ENCODE results near the gene LIN7B. TPM values are rescaled to one million over a fixed set of nuclear protein-coding genes. Genes with fewer than 3 reads are reported as not detected.
"Not testable (repeated sequence)": the region's sequence is repeated elsewhere in the genome, so short reads cannot be mapped to it uniquely, and the experiment has no call there.

LIN7B gene
- total RNA-seq, 1 donor: 6.5 TPM

GRCh38 chr19:49071860-49072547 lies 42.2 kb upstream of the LIN7B start:
- no peak for TF ChIP-seq CTCF (IDR thresholded peaks at IDR 0.05; ENCODE audit: insufficient read depth, low read depth, low read length)
- DNase-seq (ENCODE audit: low read depth): no peak
- no peak overlapping the region for H3K4me3 ChIP-seq (ENCODE audit: low read depth, low read length)

GRCh38 chr19:49073514-49074378 lies 40.4 kb upstream of the LIN7B start:
- H3K4me3 ChIP-seq (ENCODE audit: low read depth, low read length): no peak overlapping the region
- peak; percentile 24 for TF ChIP-seq CTCF (IDR thresholded peaks at IDR 0.05; ENCODE audit: insufficient read depth, low read depth, low read length)
- DNase-seq (ENCODE audit: low read depth): no peak

GRCh38 chr19:49074869-49075268 lies 39.3 kb upstream of the LIN7B start:
- peak; percentile 62 for TF ChIP-seq CTCF (IDR thresholded peaks at IDR 0.05; ENCODE audit: insufficient read depth, low read depth, low read length)
- not testable (repeated sequence) for H3K4me3 ChIP-seq (ENCODE audit: low read depth, low read length)
- peak; percentile 53 for DNase-seq (ENCODE audit: low read depth)

GRCh38 chr19:49080392-49080791 lies 33.8 kb upstream of the LIN7B start:
- no peak for DNase-seq (ENCODE audit: low read depth)
- H3K4me3 ChIP-seq (ENCODE audit: low read depth, low read length): no peak overlapping the region
- TF ChIP-seq CTCF (IDR thresholded peaks at IDR 0.05; ENCODE audit: insufficient read depth, low read depth, low read length): no peak

- no peak for DNase-seq (ENCODE audit: low read depth)
- no peak overlapping the region for H3K4me3 ChIP-seq (ENCODE audit: low read depth, low read length)
- no peak for TF ChIP-seq CTCF (IDR thresholded peaks at IDR 0.05; ENCODE audit: insufficient read depth, low read depth, low read length)
Measured at GRCh38 chr19:49081273-49081672, 32.9 kb upstream of the LIN7B start.

GRCh38 chr19:49084206-49085019 lies 29.8 kb upstream of the LIN7B start:
- peak overlapping the region; percentile 51 for H3K4me3 ChIP-seq (ENCODE audit: low read depth, low read length)
- TF ChIP-seq CTCF (IDR thresholded peaks at IDR 0.05; ENCODE audit: insufficient read depth, low read depth, low read length): no peak
- no peak for DNase-seq (ENCODE audit: low read depth)

Data from fibroblast of villous mesenchyme (primary cell).